MCF 10A (cell line): Measurements from ENCODE around the gene KCNAB2. TPM values are rescaled to one million over a fixed set of nuclear protein-coding genes. Genes with fewer than 3 reads are reported as not detected.

Experiments used
- BruUV-seq: library from RNA; stranded (reverse); fragments of 400-500 nt; replicated peaks from 2 replicates; lab custom pipeline; 2021; lab: Mats Ljungman, UMichigan
- CTCF ChIA-PET: fragments of 300-600 bp; sonication (Branson Sonifier 250); formaldehyde crosslinking; extraction: SDS; loops from one replicate; lab custom pipeline; 2021; ENCODE audit warnings: antibody characterized with exemption, inconsistent platforms; lab: Yijun Ruan, JAX
- POLR2A ChIA-PET: fragments of 300-600, 350-650 bp; sonication (Branson Sonifier 250); formaldehyde crosslinking; extraction: SDS; loops from one replicate; lab custom pipeline; 2020; ENCODE audit warnings: antibody characterized with exemption, inconsistent platforms; lab: Yijun Ruan, JAX
- DNase-seq: peaks from one replicate; pipeline ENCODE4 v3.0.0-alpha.2; 2018; ENCODE audit not compliant: unreplicated experiment
- H3K27ac Mint-ChIP-seq: one replicate; pipeline ENCODE4 v1.8.0; 2022; ENCODE audit warnings: mild to moderate bottlenecking, low read depth, mixed read lengths; ENCODE audit not compliant: unreplicated experiment
- H3K27me3 Mint-ChIP-seq: one replicate; pipeline ENCODE4 v1.8.0; 2022; ENCODE audit warnings: mixed read lengths; ENCODE audit not compliant: insufficient read depth, unreplicated experiment
- H3K36me3 Mint-ChIP-seq: one replicate; pipeline ENCODE4 v1.8.0; 2022; ENCODE audit warnings: mild to moderate bottlenecking, moderate library complexity, mixed read lengths; ENCODE audit not compliant: insufficient read depth, unreplicated experiment
- H3K4me1 Mint-ChIP-seq: one replicate; pipeline ENCODE4 v1.8.0; 2022; ENCODE audit warnings: mixed read lengths; ENCODE audit not compliant: insufficient read depth, unreplicated experiment
- H3K4me3 Mint-ChIP-seq: one replicate; pipeline ENCODE4 v1.8.0; 2022; ENCODE audit warnings: mild to moderate bottlenecking, moderate library complexity, mixed read lengths; ENCODE audit not compliant: unreplicated experiment
- H3K9me3 Mint-ChIP-seq: one replicate; pipeline ENCODE4 v1.8.0; 2022; ENCODE audit warnings: mixed read lengths; ENCODE audit not compliant: unreplicated experiment
- CTCF ChIP-seq: fragments of 200-600 bp; IDR thresholded peaks from one replicate; pipeline ENCODE4 v1.8.0; 2022; ENCODE audit warnings: antibody characterized with exemption, mild to moderate bottlenecking; ENCODE audit not compliant: unreplicated experiment
- intact Hi-C: fragments of 100-400 bp; cut with micrococcal nuclease; formaldehyde crosslinking; loops from 2 replicates; pipeline ENCODE4 v1.14.1; 2022
- total RNA-seq: library from RNA; stranded (reverse); gene quantifications from 2 replicates; pipeline ENCODE4 v1.2.3, GENCODE V29; 2022

The KCNAB2 gene
- total RNA-seq, 1 experiment from 2014 or later: 11.8 TPM

GRCh38 chr1:6093611-6094010 is 47.9 kb downstream of the KCNAB2 start:
- peaks cover 10% of the 10 kb centered on the region for H3K27me3 Mint-ChIP-seq
- no peak overlapping the region for H3K4me3 Mint-ChIP-seq
- ChIA-PET CTCF (interaction anchor here (0.8 kb wide), 1 partner anchor 43 kb away, joined by 3 read pairs; no protein-coding TSS in a partner anchor), POLR2A (no interaction called here)
- H3K27ac Mint-ChIP-seq: no peak overlapping the region
- intact Hi-C loops: no loop called here
- H3K4me1 Mint-ChIP-seq: no peaks in the 10 kb centered on the region
- peaks cover 9% of the 10 kb centered on the region for H3K36me3 Mint-ChIP-seq
- BruUV-seq: no TSS peak
- DNase-seq: no peak
- no peak for TF ChIP-seq CTCF
- no peaks in the 10 kb centered on the region for H3K9me3 Mint-ChIP-seq

DNA sequence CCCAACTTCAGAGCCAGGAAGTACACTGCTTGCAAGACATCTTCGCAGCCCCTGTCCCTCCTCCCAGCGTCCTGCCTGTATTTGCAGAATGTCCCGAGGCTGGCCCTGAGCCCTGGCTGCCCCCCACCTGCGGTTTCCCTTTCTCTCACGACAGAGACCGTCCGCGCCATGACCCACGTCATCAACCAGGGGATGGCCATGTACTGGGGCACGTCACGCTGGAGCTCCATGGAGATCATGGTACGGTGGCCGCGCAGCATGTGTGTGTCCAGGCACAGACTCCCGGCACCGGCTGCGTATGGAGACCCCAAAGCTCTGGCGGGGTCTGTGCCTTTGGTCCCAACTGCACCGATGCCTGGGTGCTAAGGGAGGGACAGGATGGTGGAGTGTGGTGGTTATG is 48.6 kb downstream of the KCNAB2 start:
- no TSS peak for BruUV-seq
- ChIA-PET POLR2A (no interaction called here), CTCF (interaction anchor here (0.8 to 1.1 kb wide), 2 partner anchors 41 to 42 kb away, joined by 3 to 4 read pairs; no protein-coding TSS in a partner anchor)
- Mint-ChIP-seq H3K9me3 (no peaks in the 10 kb centered on the region), H3K4me3 (no peak overlapping the region), H3K36me3 (peaks cover 10% of the 10 kb centered on the region), H3K4me1 (no peaks in the 10 kb centered on the region), H3K27ac (no peak overlapping the region), H3K27me3 (peaks cover 10% of the 10 kb centered on the region)
- no peak for DNase-seq
- no peak for TF ChIP-seq CTCF
- intact Hi-C loops: no loop called here

- POLR2A ChIA-PET: no interaction called here
- peaks cover 10% of the 10 kb centered on the region for H3K36me3 Mint-ChIP-seq
- no peak overlapping the region for H3K27ac Mint-ChIP-seq
- H3K9me3 Mint-ChIP-seq: no peaks in the 10 kb centered on the region
- TF ChIP-seq CTCF: no peak
- H3K4me1 Mint-ChIP-seq: no peaks in the 10 kb centered on the region
- intact Hi-C loops: no loop called here
- peaks cover 10% of the 10 kb centered on the region for H3K27me3 Mint-ChIP-seq
- no TSS peak for BruUV-seq
- no peak overlapping the region for H3K4me3 Mint-ChIP-seq
- DNase-seq: no peak
- CTCF ChIA-PET: interaction anchor here (0.8 to 1.1 kb wide), 2 partner anchors 41 to 42 kb away, joined by 3 to 4 read pairs; no protein-coding TSS in a partner anchor
These were observed 49.3 kb downstream of the KCNAB2 start for GRCh38 chr1:6094801-6095505.

- Mint-ChIP-seq H3K4me3 (no peak overlapping the region), H3K27ac (no peak overlapping the region), H3K4me1 (no peaks in the 10 kb centered on the region), H3K27me3 (peaks cover 9% of the 10 kb centered on the region), H3K9me3 (no peaks in the 10 kb centered on the region), H3K36me3 (peaks cover 10% of the 10 kb centered on the region)
- no peak for DNase-seq
- CTCF ChIA-PET: interaction anchor here (1.1 kb wide), 1 partner anchor 42 kb away, joined by 4 read pairs; no protein-coding TSS in a partner anchor
- intact Hi-C loops: no loop called here
- POLR2A ChIA-PET: no interaction called here
- no peak for TF ChIP-seq CTCF
- no TSS peak for BruUV-seq
These were observed 50.0 kb downstream of the KCNAB2 start for GRCh38 chr1:6095511-6096242.
